ENCODE measurements around the gene OS9. TPM values are rescaled to one million over a fixed set of nuclear protein-coding genes. Genes with fewer than 3 reads are reported as not detected.

The OS9 gene
- total RNA-seq, 6 donors from 2014 or later = 171 to 305 (median 278) TPM

DNA sequence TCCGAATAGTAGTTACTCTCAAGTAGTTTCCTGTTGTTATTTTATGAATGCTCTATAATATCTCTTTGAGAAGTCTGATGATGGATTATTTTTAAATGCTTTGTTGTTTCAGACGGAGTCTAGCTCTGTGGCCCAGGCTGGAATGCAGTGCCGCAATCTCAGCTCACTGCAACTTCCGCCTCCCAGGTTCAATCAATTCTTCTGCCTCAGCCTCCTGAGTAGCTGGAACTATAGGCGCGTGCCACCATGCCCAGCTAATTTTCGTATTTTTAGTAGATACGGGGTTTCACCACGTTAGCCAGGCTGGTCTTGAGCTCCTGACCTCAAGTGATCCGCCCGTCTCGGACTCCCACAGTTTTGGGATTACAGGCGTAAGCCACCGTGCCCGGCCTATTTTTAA lies 1.4 kb upstream of the OS9 start:
- H3K9me3 ChIP-seq = no peaks in the 10 kb centered on the region
- H3K4me3 ChIP-seq = no peak overlapping the region
- no peak for ATAC-seq (ENCODE audit: low FRiP score in 2 of 2)
- no peaks in the 10 kb centered on the region for H3K27me3 ChIP-seq
- DNase-seq = no peak
- H3K27ac ChIP-seq = no peak overlapping the region
- TF ChIP-seq POLR2A (IDR thresholded peaks at IDR 0.05) (no peak), POLR2AphosphoS5 (IDR thresholded peaks at IDR 0.05) (no peak), EP300 (IDR thresholded peaks at IDR 0.05) (no peak), CTCF (IDR thresholded peaks at IDR 0.05) (no peak)
- H3K4me1 ChIP-seq = peaks cover 13 to 21% (median 15%) of the 10 kb centered on the region in 4 donors
- 95 to 96% methylated on average over 15 of the region's 15 CpGs for WGBS, 2 donors
- peaks cover 9 to 21% (median 16%) of the 10 kb centered on the region in 4 donors for H3K36me3 ChIP-seq

GRCh38 chr12:57693317-57693658 lies 644 bp upstream of the OS9 start:
- DNase-seq = no peak

GRCh38 chr12:57694459-57695019 lies 607 bp downstream of the OS9 start:
- no peak for DNase-seq
- H3K4me1 ChIP-seq = peaks cover 13 to 21% (median 15%) of the 10 kb centered on the region in 4 donors
- peak overlapping the region; percentile 78 to 91 (median 84) for H3K27ac ChIP-seq
- H3K36me3 ChIP-seq = peaks cover 9 to 36% (median 24%) of the 10 kb centered on the region in 4 donors
- ATAC-seq (ENCODE audit: low FRiP score in 2 of 2) = peak in 1 of 2 donors; percentile 2
- peak overlapping the region; percentile 76 to 92 (median 88) for H3K4me3 ChIP-seq
- TF ChIP-seq POLR2A (IDR thresholded peaks at IDR 0.05) (no peak), EP300 (IDR thresholded peaks at IDR 0.05) (no peak), CTCF (IDR thresholded peaks at IDR 0.05) (no peak), POLR2AphosphoS5 (IDR thresholded peaks at IDR 0.05) (no peak)
- no peaks in the 10 kb centered on the region for H3K27me3 ChIP-seq
- WGBS, 2 donors = 1 to 2% methylated on average over 8 to 15 of the region's 15 CpGs
- H3K9me3 ChIP-seq = no peaks in the 10 kb centered on the region

More at GRCh38 chr12:57693317-57693658, 644 bp upstream of the OS9 start:
- no peaks in the 10 kb centered on the region for H3K27me3 ChIP-seq
- peak overlapping the region in 2 of 4 donors; percentile 39 to 71 for H3K27ac ChIP-seq
- H3K4me3 ChIP-seq = peak overlapping the region in 3 of 4 donors; percentile 20 to 92 (median 85)
- TF ChIP-seq POLR2AphosphoS5 (IDR thresholded peaks at IDR 0.05) = no peak
- TF ChIP-seq POLR2A (IDR thresholded peaks at IDR 0.05) = no peak
- no peak for TF ChIP-seq EP300 (IDR thresholded peaks at IDR 0.05)
- TF ChIP-seq CTCF (IDR thresholded peaks at IDR 0.05) = no peak
- ATAC-seq (ENCODE audit: low FRiP score in 2 of 2) = no peak
- H3K4me1 ChIP-seq = peaks cover 13 to 21% (median 15%) of the 10 kb centered on the region in 4 donors
- H3K36me3 ChIP-seq = peaks cover 9 to 28% (median 20%) of the 10 kb centered on the region in 4 donors
- no peaks in the 10 kb centered on the region for H3K9me3 ChIP-seq
- 50 to 59% methylated on average over 10 of the region's 10 CpGs for WGBS, 2 donors

DNA sequence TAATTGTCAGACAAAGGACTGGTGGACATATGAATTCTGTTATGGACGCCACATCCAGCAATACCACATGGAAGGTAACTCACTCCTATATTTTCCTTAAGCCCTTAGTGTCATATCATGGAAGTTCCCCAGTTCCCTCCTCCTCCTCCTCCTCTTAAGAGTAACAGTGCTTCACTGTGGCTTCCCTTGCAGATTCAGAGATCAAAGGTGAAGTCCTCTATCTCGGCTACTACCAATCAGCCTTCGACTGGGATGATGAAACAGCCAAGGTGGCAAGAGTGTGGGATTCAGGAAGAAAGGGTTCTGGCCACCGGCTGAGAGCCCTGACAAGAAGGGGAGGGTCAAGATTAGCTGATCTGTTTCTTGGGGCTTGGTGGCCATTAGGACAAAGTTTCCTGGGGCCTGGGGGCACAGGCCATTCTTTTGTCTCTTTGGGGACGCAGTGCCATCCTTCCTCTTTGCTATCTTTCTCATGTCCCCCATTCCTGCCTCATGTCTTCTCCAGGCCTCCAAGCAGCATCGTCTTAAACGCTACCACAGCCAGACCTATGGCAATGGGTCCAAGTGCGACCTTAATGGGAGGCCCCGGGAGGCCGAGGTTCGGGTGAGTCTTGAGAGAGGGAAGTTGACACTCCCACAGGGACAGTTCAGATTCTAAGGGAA lies 2.0 kb downstream of the OS9 start:
- peaks cover 9 to 43% (median 24%) of the 10 kb centered on the region in 4 donors for H3K36me3 ChIP-seq
- H3K4me1 ChIP-seq = peaks cover 13 to 21% (median 15%) of the 10 kb centered on the region in 4 donors
- no peaks in the 10 kb centered on the region for H3K27me3 ChIP-seq
- DNase-seq (no peak), ATAC-seq (ENCODE audit: low FRiP score in 2 of 2) (no peak)
- no peak overlapping the region for H3K27ac ChIP-seq
- WGBS, 2 donors = 95 to 97% methylated on average over 11 of the region's 11 CpGs
- TF ChIP-seq EP300 (IDR thresholded peaks at IDR 0.05) (no peak), CTCF (IDR thresholded peaks at IDR 0.05) (no peak), POLR2AphosphoS5 (IDR thresholded peaks at IDR 0.05) (no peak), POLR2A (IDR thresholded peaks at IDR 0.05) (no peak)
- no peaks in the 10 kb centered on the region for H3K9me3 ChIP-seq
- no peak overlapping the region for H3K4me3 ChIP-seq
